Stimulated activated naive CD4-positive, alpha-beta T cell (primary cell): Measurements from ENCODE around the gene PPP1R15B.
A peak's percentile ranks its signal among the peaks of the same experiment; 100 is the strongest.

Experiments
- DNase-seq, 6 experiments: peaks; one replicate each; lab custom pipeline; 2025; lab: John Stamatoyannopoulos, UW

Gene PPP1R15B

DNA sequence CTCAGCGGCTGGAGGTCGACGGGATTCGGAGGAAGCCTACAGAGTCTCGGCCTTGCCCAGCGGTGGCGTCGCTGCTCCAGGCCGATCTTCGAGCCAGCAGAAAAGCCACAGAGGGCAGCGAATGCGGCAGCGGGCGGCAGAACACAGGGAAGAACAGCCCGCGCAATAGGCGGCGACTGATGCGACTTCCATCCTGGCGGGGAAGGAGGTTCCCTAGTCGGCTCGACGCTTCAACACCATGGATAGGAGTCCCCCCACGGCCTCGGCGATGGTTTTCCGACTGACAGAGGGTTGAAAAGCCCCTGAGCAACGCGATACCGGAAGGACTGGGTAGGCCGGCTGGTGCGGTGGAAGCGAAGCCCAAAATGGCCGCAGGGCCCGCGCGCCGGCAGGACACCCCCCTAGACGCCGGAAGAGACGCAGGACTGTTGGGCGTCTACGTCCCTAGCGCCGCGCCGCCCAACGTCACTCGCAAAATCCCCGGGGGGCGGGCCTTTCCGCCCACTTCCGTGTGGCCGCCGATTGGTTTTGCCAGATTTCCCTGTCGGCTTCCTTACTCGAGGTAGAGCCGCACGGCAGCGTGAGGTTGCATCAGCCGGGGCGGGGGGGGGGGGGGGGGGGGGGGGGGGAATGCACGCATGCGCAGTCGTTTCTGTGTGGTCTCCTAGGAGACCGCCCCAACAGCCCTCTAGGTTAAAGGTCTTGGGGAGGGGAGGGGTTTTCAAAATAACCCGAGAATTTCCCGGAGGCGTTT is at the start of gene PPP1R15B:
TSS of gene PPP1R15B (minus strand) at position 367 of the 754 bp plus-strand sequence. CDS start 406 bp downstream, outside the sequence.
- DNase-seq = peak; percentile 95 to 99 (median 98)

DNA sequence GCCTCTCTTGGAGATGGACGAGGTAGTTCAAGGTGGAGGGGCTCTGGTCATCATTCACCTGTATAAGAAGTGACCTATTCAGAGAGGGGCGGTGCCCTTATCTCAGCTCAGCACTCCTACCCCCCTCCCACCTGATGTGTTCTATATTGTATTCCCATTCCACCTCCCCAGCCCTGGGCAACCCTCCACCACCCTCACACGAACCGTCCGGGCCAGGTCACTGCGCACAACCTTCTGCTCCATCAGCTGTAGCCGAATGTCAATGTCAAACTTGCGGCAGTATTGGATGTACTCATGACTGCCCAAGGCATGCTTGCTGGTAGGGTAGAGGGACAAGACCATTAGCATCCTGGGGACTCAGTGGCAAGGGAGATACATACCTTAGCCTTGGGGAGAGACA is 48.7 kb upstream of the PPP1R15B start:
- no peak for DNase-seq

DNA sequence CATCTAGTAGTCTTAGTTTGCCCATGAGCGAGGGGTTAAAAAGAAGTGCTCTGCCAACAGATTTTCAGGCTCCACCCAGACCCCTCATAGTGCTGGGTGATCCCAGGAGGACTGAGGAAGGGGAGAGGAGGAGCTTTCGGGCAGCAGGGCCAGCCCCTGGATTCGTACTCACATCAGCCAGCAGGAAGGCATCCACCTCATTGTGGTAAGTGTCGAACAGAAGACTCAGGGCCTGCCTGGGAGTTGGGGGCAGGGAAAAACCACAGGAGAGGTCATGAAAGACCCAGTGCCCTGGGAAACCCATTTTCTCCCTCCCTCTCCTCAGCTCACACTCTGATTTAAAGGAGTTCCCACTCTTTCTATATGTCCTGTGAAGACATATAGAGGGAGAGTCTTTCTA is 48.1 kb upstream of the PPP1R15B start:
- no peak for DNase-seq

GRCh38 chr1:204457666-204458065 is 46.0 kb upstream of the PPP1R15B start:
- DNase-seq = no peak

- no peak for DNase-seq
Measured at GRCh38 chr1:204456826-204457442, 45.3 kb upstream of the PPP1R15B start.

- DNase-seq = no peak
Measured at GRCh38 chr1:204455831-204456145, 44.2 kb upstream of the PPP1R15B start.

DNA sequence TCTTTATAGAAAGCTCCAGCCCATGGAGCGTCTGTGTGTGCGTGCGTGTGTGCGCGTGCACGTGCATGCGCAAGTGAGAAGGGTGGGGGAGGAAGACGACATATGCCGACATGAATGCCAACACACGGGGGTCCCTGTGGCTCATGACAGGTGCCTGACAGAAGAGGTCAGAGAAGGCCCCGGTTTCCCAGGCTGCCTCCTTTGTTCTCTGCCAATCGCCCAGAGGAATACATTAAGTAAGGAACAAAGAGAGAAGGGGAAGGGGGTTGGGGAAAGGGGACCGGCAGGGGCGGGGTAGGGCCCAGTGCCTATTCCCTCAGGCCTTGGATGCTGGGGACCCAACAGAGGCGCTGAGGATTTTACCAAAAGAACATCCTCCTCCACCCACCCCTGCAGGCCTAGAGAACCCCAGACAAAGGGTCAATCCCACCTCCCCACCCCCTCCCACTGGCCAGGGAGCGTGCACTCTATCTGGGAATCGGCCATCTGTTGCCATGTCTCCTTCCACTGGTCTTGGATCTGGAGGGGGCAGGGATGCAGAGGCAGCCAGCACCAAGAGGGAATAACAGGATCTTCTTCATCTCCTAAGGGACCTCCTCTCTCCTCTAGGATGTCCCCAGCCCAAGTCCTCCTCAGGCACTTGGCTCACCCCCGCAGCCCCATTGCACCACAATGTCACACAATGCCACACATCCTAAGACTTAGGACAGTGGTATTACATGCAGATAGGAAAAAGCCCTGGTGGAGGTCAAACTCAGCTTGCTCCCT is 43.6 kb upstream of the PPP1R15B start:
- DNase-seq = no peak

GRCh38 chr1:204454476-204454875 is 42.9 kb upstream of the PPP1R15B start:
- no peak for DNase-seq

DNA sequence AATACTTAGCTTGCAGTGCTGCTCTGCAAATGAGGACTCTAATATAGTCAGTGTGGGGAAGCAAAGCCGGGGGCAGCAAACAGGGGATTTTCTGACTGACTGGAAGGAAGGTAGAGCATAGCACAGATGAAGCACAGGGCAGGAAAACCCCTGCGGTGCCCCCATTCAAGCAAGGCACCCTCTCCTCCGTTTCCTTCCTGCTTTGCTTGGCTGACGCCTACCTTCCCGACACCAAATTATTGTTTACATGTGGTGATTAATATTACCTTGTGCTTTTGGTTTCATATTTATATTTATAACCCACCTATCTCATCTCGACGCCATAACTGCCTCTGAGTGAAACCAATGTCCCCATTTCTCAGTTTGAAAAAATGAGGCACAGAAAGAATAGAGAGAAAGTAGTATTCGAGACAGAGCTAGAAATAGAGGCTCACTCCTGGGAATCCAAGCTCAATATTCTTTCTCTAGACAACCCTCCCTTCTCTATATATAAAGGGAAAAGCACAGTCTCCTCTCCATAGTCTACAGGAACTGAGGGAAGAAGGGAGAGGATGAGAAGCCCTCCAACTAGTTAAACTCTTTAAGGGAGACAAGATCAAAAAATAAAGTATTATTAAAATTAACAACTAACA is 41.6 kb upstream of the PPP1R15B start:
- peak; percentile 40 to 73 (median 64) for DNase-seq

GRCh38 chr1:204451352-204452124 is 39.9 kb upstream of the PPP1R15B start:
- DNase-seq = no peak

GRCh38 chr1:204450461-204451257 is 39.0 kb upstream of the PPP1R15B start:
- DNase-seq = no peak

DNA sequence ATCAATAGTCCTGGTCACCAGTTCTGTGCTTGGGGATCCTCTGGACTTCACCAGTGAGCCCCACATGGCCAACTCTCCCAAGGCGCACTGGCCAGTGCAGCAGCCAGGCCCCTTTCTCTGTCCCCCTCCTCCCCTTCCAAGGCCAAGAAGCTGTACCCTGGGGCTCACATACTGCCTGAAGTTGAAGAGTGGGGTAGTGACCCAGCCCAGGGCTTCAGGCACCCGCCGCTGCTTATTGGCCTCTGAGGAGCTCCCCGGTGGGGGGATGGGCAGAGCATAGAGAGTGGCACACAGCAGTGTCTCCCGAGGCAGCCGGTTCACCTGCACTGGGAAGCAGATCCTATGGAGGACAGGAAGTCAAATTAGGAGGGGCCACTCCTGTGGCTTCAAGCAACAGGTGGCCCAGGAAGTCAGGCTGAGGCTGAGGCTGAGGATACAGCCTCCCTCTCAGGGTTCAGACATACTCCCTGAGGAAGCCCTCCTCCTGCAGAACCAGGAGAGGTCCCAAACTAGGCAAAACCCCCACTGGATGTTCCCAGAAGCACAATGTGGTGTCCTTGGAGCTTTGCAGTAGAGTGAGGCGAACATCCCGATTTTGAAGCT is 38.2 kb upstream of the PPP1R15B start:
- no peak for DNase-seq

DNA sequence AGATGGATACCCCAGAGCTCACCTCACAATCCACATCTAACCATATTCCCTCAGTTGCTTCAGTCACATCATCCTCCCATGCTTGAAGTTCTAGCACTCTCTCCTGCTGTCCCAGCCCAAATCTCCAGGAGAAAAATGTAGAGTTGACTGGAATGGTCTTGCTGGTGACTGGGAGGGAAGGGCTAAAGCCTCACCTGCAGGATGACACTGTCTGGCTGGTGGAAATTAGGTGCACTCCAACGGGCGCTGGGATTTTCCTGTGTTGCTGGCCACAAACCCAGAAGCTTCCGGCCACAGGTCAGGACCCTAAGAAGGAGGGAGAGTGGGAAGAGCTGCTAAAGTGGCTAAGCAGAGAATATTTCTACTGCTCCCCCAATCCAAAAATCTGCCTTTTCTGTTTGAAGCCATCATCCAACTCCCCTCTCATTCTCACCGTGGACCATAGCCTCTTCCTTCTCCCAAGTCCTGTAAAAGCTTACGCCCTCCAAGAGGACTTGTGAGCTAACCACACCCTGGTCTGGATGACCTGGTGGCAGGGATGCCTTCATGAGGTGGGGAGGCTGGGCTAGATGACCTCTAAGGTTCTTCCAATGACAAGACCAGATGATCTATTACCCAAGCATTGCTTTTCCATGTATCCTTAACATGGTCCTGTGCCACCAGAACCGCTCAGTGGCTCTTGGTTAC is 37.5 kb upstream of the PPP1R15B start:
- no peak for DNase-seq

GRCh38 chr1:204448344-204448964 is 36.8 kb upstream of the PPP1R15B start:
- DNase-seq = no peak

DNA sequence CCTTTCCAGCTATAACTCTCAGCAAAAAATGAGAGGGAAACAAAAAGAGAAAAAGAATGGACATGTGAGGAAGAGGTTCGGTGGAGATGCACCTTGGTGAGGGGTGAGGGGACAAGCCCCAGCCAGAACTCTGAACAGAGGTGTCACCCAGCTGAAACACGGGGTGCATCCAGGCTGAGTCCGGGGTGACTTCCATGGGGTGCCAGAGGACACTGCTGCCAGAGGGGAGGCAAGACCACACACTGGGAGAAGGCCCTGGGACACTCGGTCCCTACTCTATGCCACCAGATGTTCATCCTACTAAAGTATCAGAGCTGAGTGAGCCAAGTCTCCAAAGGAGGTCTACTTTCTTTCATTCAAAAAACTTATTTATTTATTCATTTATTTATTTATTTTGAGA is 36.1 kb upstream of the PPP1R15B start:
- DNase-seq = no peak

- no peak for DNase-seq
Measured at GRCh38 chr1:204447190-204447589, 35.6 kb upstream of the PPP1R15B start.

- DNase-seq = peak; percentile 48 to 78 (median 68)
Measured at GRCh38 chr1:204446413-204447111, 34.9 kb upstream of the PPP1R15B start.

DNA sequence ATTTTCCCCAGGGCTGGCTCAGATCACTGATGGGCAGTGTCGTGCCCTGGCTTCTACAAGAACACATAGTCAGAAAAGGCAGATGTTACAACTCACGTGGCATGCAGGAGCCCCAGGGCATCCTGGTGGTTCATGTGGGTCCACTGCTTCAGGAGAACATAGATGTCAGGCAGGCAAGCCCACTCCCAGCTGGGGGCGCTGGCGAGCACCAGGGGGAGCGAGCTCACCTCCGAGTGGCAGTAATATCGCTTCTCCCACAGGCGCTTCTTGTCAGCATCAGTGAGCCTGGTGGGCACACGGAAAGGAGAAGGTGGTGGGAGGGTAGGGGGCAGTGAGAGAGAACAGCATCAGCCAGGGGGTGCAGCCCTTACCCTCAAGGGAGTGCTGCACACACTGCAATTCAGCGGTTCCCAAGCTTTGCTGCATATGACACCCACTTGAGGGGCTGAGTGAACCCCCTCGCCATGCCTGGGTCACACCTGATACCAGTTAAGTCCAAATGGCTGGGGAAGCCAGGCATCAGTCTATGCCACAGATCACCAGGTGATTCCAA is 34.3 kb upstream of the PPP1R15B start:
- DNase-seq = peak; percentile 17 to 33 (median 18)
